ENCODE measurements around the gene PRR23E.

DNA sequence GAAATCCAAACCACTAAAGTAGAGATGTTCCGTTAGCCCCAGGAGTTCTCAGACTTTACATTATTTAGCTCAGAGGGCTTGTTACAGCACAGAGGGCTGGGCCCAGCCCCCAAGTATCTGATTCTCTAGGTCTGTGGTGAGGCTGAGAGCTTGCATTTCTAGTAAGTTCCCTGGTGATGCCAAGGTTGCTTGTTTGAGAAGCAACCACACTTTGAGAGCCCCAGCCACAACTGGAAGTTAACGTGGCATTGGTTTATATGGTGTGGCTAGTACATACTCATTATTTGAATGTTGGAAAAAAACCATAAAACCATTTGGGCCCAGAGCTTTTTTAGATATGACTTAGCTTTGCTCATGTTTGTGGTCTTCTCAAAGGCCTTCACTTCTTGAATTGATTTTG lies 35.9 kb downstream of the PRR23E start:
- TF ChIP-seq CTCF (conservative IDR thresholded peaks at IDR 0.05; ENCODE audit: low read depth, low read length), result no peak
- TF ChIP-seq EZH2 (IDR thresholded peaks at IDR 0.05; ENCODE audit: low read length, unreplicated experiment), result no peak

Data from PC-3 (cell line).